Measurements from ENCODE around the gene LMF1.

Gene LMF1

GRCh38 chr16:985646-986400 is 15.0 kb upstream of the LMF1 start:
- Histone ChIP-seq H3K4me1 (ENCODE audit: control insufficient read depth in 2 of 2, insufficient read depth in 2 of 2, low read length in 2 of 2) (no peaks in the 10 kb centered on the region), H3K27ac (ENCODE audit: low read depth in 2 of 2, low read length in 2 of 2) (no peak overlapping the region), H3K4me3 (ENCODE audit: low read length in 2 of 2) (no peak overlapping the region), H3K36me3 (ENCODE audit: control insufficient read depth in 2 of 2, insufficient read depth in 2 of 2, low read length in 2 of 2) (no peaks in the 10 kb centered on the region), H3K9me3 (ENCODE audit: control insufficient read depth in 2 of 2, low read length in 2 of 2) (no peaks in the 10 kb centered on the region), H3K9ac (ENCODE audit: low read depth in 1 of 2, low read length in 2 of 2) (no peak overlapping the region), H3K27me3 (ENCODE audit: control insufficient read depth in 2 of 2, insufficient read depth in 2 of 2, low read length in 2 of 2) (peaks cover 9 to 12% of the 10 kb centered on the region in 2 donors)

- Histone ChIP-seq H3K9ac (ENCODE audit: low read depth in 1 of 2, low read length in 2 of 2) (no peak overlapping the region), H3K4me1 (ENCODE audit: control insufficient read depth in 2 of 2, insufficient read depth in 2 of 2, low read length in 2 of 2) (no peaks in the 10 kb centered on the region), H3K36me3 (ENCODE audit: control insufficient read depth in 2 of 2, insufficient read depth in 2 of 2, low read length in 2 of 2) (no peaks in the 10 kb centered on the region), H3K27ac (ENCODE audit: low read depth in 2 of 2, low read length in 2 of 2) (no peak overlapping the region), H3K9me3 (ENCODE audit: control insufficient read depth in 2 of 2, low read length in 2 of 2) (no peaks in the 10 kb centered on the region), H3K4me3 (ENCODE audit: low read length in 2 of 2) (no peak overlapping the region), H3K27me3 (ENCODE audit: control insufficient read depth in 2 of 2, insufficient read depth in 2 of 2, low read length in 2 of 2) (peaks cover 7 to 10% of the 10 kb centered on the region in 2 donors)
Measured at GRCh38 chr16:984736-985636, 14.2 kb upstream of the LMF1 start.

GRCh38 chr16:984121-984694 is 13.4 kb upstream of the LMF1 start:
- Histone ChIP-seq H3K4me3 (ENCODE audit: low read length in 2 of 2) (no peak overlapping the region), H3K27me3 (ENCODE audit: control insufficient read depth in 2 of 2, insufficient read depth in 2 of 2, low read length in 2 of 2) (peaks cover 7 to 13% of the 10 kb centered on the region in 2 donors), H3K36me3 (ENCODE audit: control insufficient read depth in 2 of 2, insufficient read depth in 2 of 2, low read length in 2 of 2) (no peaks in the 10 kb centered on the region), H3K9ac (ENCODE audit: low read depth in 1 of 2, low read length in 2 of 2) (no peak overlapping the region), H3K9me3 (ENCODE audit: control insufficient read depth in 2 of 2, low read length in 2 of 2) (no peaks in the 10 kb centered on the region), H3K4me1 (ENCODE audit: control insufficient read depth in 2 of 2, insufficient read depth in 2 of 2, low read length in 2 of 2) (no peaks in the 10 kb centered on the region), H3K27ac (ENCODE audit: low read depth in 2 of 2, low read length in 2 of 2) (no peak overlapping the region)

- no peak overlapping the region for H3K4me3 ChIP-seq (ENCODE audit: low read length in 2 of 2)
- H3K36me3 ChIP-seq (ENCODE audit: control insufficient read depth in 2 of 2, insufficient read depth in 2 of 2, low read length in 2 of 2): no peaks in the 10 kb centered on the region
- H3K27ac ChIP-seq (ENCODE audit: low read depth in 2 of 2, low read length in 2 of 2): no peak overlapping the region
- no peaks in the 10 kb centered on the region for H3K9me3 ChIP-seq (ENCODE audit: control insufficient read depth in 2 of 2, low read length in 2 of 2)
- H3K27me3 ChIP-seq (ENCODE audit: control insufficient read depth in 2 of 2, insufficient read depth in 2 of 2, low read length in 2 of 2): peaks cover 7 to 19% of the 10 kb centered on the region in 2 donors
- H3K9ac ChIP-seq (ENCODE audit: low read depth in 1 of 2, low read length in 2 of 2): no peak overlapping the region
- no peaks in the 10 kb centered on the region for H3K4me1 ChIP-seq (ENCODE audit: control insufficient read depth in 2 of 2, insufficient read depth in 2 of 2, low read length in 2 of 2)
Measured at GRCh38 chr16:983044-984030, 12.6 kb upstream of the LMF1 start.

- Histone ChIP-seq H3K9ac (ENCODE audit: low read depth in 1 of 2, low read length in 2 of 2) (no peak overlapping the region), H3K4me1 (ENCODE audit: control insufficient read depth in 2 of 2, insufficient read depth in 2 of 2, low read length in 2 of 2) (no peaks in the 10 kb centered on the region), H3K9me3 (ENCODE audit: control insufficient read depth in 2 of 2, low read length in 2 of 2) (no peaks in the 10 kb centered on the region), H3K27ac (ENCODE audit: low read depth in 2 of 2, low read length in 2 of 2) (no peak overlapping the region), H3K27me3 (ENCODE audit: control insufficient read depth in 2 of 2, insufficient read depth in 2 of 2, low read length in 2 of 2) (peaks cover 7 to 28% of the 10 kb centered on the region in 2 donors), H3K4me3 (ENCODE audit: low read length in 2 of 2) (peak overlapping the region in 1 of 2 donors; percentile 10), H3K36me3 (ENCODE audit: control insufficient read depth in 2 of 2, insufficient read depth in 2 of 2, low read length in 2 of 2) (no peaks in the 10 kb centered on the region)
Measured at GRCh38 chr16:982145-983043, 11.6 kb upstream of the LMF1 start.

GRCh38 chr16:981695-982144 is 10.9 kb upstream of the LMF1 start, which contains the start of gene SOX8:
TSS of gene SOX8 (plus strand) at chr16:981770. CDS start at chr16:981923, 153 bp downstream.
- Histone ChIP-seq H3K27ac (ENCODE audit: low read depth in 2 of 2, low read length in 2 of 2) (no peak within 1 kb of the TSS), H3K9me3 (ENCODE audit: control insufficient read depth in 2 of 2, low read length in 2 of 2) (no peaks in the 10 kb centered on the region), H3K27me3 (ENCODE audit: control insufficient read depth in 2 of 2, insufficient read depth in 2 of 2, low read length in 2 of 2) (peaks cover 7 to 28% of the 10 kb centered on the region in 2 donors), H3K4me3 (ENCODE audit: low read length in 2 of 2) (peak within 1 kb of the TSS; percentile 20 to 46), H3K9ac (ENCODE audit: low read depth in 1 of 2, low read length in 2 of 2) (peak within 1 kb of the TSS in 1 of 2 donors; percentile 33), H3K36me3 (ENCODE audit: control insufficient read depth in 2 of 2, insufficient read depth in 2 of 2, low read length in 2 of 2) (no peaks in the 10 kb centered on the region), H3K4me1 (ENCODE audit: control insufficient read depth in 2 of 2, insufficient read depth in 2 of 2, low read length in 2 of 2) (no peaks in the 10 kb centered on the region)

- H3K27ac ChIP-seq (ENCODE audit: low read depth in 2 of 2, low read length in 2 of 2): no peak overlapping the region
- peaks cover 7 to 28% of the 10 kb centered on the region in 2 donors for H3K27me3 ChIP-seq (ENCODE audit: control insufficient read depth in 2 of 2, insufficient read depth in 2 of 2, low read length in 2 of 2)
- H3K9me3 ChIP-seq (ENCODE audit: control insufficient read depth in 2 of 2, low read length in 2 of 2): no peaks in the 10 kb centered on the region
- H3K9ac ChIP-seq (ENCODE audit: low read depth in 1 of 2, low read length in 2 of 2): no peak overlapping the region
- no peaks in the 10 kb centered on the region for H3K4me1 ChIP-seq (ENCODE audit: control insufficient read depth in 2 of 2, insufficient read depth in 2 of 2, low read length in 2 of 2)
- no peak overlapping the region for H3K4me3 ChIP-seq (ENCODE audit: low read length in 2 of 2)
- no peaks in the 10 kb centered on the region for H3K36me3 ChIP-seq (ENCODE audit: control insufficient read depth in 2 of 2, insufficient read depth in 2 of 2, low read length in 2 of 2)
Measured at GRCh38 chr16:980595-980854, 9.7 kb upstream of the LMF1 start.

GRCh38 chr16:979859-980594 is 9.2 kb upstream of the LMF1 start:
- H3K36me3 ChIP-seq (ENCODE audit: control insufficient read depth in 2 of 2, insufficient read depth in 2 of 2, low read length in 2 of 2): no peaks in the 10 kb centered on the region
- peaks cover 7 to 28% of the 10 kb centered on the region in 2 donors for H3K27me3 ChIP-seq (ENCODE audit: control insufficient read depth in 2 of 2, insufficient read depth in 2 of 2, low read length in 2 of 2)
- no peaks in the 10 kb centered on the region for H3K4me1 ChIP-seq (ENCODE audit: control insufficient read depth in 2 of 2, insufficient read depth in 2 of 2, low read length in 2 of 2)
- H3K27ac ChIP-seq (ENCODE audit: low read depth in 2 of 2, low read length in 2 of 2): no peak overlapping the region
- no peaks in the 10 kb centered on the region for H3K9me3 ChIP-seq (ENCODE audit: control insufficient read depth in 2 of 2, low read length in 2 of 2)
- H3K4me3 ChIP-seq (ENCODE audit: low read length in 2 of 2): no peak overlapping the region
- H3K9ac ChIP-seq (ENCODE audit: low read depth in 1 of 2, low read length in 2 of 2): no peak overlapping the region
